DOHH2 (cell line): ENCODE measurements around the gene RC3H1.

ENCODE experiments used
- EZH2phosphoT487 ChIP-seq: fragments of 200-600 bp; sonication (generic); IDR thresholded peaks from 2 replicates; pipeline ENCODE4 v1.6.1; 2017; ENCODE audit warnings: borderline replicate concordance, mild to moderate bottlenecking, antibody characterized with exemption, low read length, moderate library complexity, mixed read lengths
- TF ChIP-seq, protein P1 (sequence below): fragments of 200-600 bp; sonication (generic); IDR thresholded peaks from one replicate; pipeline ENCODE4 v1.5.1; 2014; ENCODE audit warnings: antibody characterized with exemption, mild to moderate bottlenecking, low read depth, low read length; ENCODE audit not compliant: poor library complexity, severe bottlenecking

- TF ChIP-seq, protein P1, sequence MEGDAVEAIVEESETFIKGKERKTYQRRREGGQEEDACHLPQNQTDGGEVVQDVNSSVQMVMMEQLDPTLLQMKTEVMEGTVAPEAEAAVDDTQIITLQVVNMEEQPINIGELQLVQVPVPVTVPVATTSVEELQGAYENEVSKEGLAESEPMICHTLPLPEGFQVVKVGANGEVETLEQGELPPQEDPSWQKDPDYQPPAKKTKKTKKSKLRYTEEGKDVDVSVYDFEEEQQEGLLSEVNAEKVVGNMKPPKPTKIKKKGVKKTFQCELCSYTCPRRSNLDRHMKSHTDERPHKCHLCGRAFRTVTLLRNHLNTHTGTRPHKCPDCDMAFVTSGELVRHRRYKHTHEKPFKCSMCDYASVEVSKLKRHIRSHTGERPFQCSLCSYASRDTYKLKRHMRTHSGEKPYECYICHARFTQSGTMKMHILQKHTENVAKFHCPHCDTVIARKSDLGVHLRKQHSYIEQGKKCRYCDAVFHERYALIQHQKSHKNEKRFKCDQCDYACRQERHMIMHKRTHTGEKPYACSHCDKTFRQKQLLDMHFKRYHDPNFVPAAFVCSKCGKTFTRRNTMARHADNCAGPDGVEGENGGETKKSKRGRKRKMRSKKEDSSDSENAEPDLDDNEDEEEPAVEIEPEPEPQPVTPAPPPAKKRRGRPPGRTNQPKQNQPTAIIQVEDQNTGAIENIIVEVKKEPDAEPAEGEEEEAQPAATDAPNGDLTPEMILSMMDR = no peak
- no peak for TF ChIP-seq EZH2phosphoT487
Observed at GRCh38 chr1:173988068-173988467, 34.1 kb downstream of the RC3H1 start.
